Heart right ventricle (tissue), 16 donors: ENCODE data around the gene DARS2. TPM values are rescaled to one million over a fixed set of nuclear protein-coding genes. Genes with fewer than 3 reads are reported as not detected.

Experiments used
- ATAC-seq, 8 donors: fragments of 200-7000 bp; cut with Tn5 transposase; one replicate each; pipeline ENCODE4 v1.9.1; 2020; ENCODE audit warnings: mild to moderate bottlenecking in 8 of 8, moderate library complexity in 8 of 8, moderate number of reproducible peaks in 1 of 8
- DNase-seq, 2 donors: peaks; one replicate each; pipeline ENCODE4 v3.0.0-alpha.2; 2020
- H3K27ac ChIP-seq, 10 donors: fragments of 200-600 bp; sonication (generic) in 2 of 10; one replicate each; pipeline versions ENCODE4 v1.5.0 to v1.8.0; 2020 to 2022; ENCODE audit warnings: mild to moderate bottlenecking in 3 of 10
- H3K27me3 ChIP-seq, 7 donors: fragments of 200-600 bp; one replicate each; pipeline ENCODE4 v1.8.0; 2021 to 2022; ENCODE audit warnings: mild to moderate bottlenecking in 2 of 7
- H3K36me3 ChIP-seq, 9 donors: fragments of 200-600 bp; sonication (generic) in 1 of 9; one replicate each; pipeline versions ENCODE4 v1.5.0 to v1.8.0; 2020 to 2022; ENCODE audit warnings: mild to moderate bottlenecking in 2 of 9
- H3K4me1 ChIP-seq, 9 donors: fragments of 200-600 bp; sonication (generic) in 1 of 9; one replicate each; pipeline versions ENCODE4 v1.5.0 to v1.8.0; 2020 to 2022; ENCODE audit warnings: mild to moderate bottlenecking in 4 of 9
- H3K4me3 ChIP-seq, 10 donors: fragments of 200-600 bp; sonication (generic) in 2 of 10; one replicate each; pipeline versions ENCODE4 v1.5.0 to v1.8.0; 2020 to 2022; ENCODE audit warnings: mild to moderate bottlenecking in 7 of 10, moderate library complexity in 2 of 10
- H3K9me3 ChIP-seq, 11 donors: fragments of 200-600 bp in 10 of 11; sonication (generic) in 2 of 11; one replicate each; pipeline versions ENCODE4 v1.5.0 to v1.8.0; 2013 to 2022; ENCODE audit warnings: mild to moderate bottlenecking in 2 of 11, control low read depth in 1 of 11, moderate library complexity in 1 of 11
- WGBS, 2 donors: extraction: QIAGEN DNeasy Blood & Tissue Kit; methylation state at CpG; one replicate each; pipeline ENCODE4 v1.1.7; 2013; ENCODE audit warnings: inconsistent platforms in 1 of 2; 5-methylcytosine and 5-hydroxymethylcytosine counted together
- intact Hi-C, 10 donors: fragments of 100-400 bp; cut with DNase I; formaldehyde crosslinking; loops; one replicate each; pipeline versions ENCODE4 v1.11.1 to v1.14.2; 2022
- polyA plus RNA-seq, 2 donors: library from polyadenylated mRNA; stranded (reverse); fragments of 200-250 nt; gene quantifications; one replicate each; pipeline ENCODE4 v1.2.3, GENCODE V29; 2013
- total RNA-seq, 10 donors: library from RNA; stranded (reverse); fragmentation: NEBNext Ultra II Directional in 3 of 10; extraction: Animal tissue kit (Norgen Biotek cat#: 25700) in 3 of 10; gene quantifications; one replicate each; pipeline versions ENCODE4 v1.2.1 to v1.2.4, GENCODE V29; 2021 to 2023
- TF ChIP-seq, protein P1 (sequence below), 9 donors: fragments of 200-600 bp; sonication (generic) in 2 of 9; IDR thresholded peaks; one replicate each; pipeline versions ENCODE4 v1.5.0 to v1.8.0; 2021 to 2022; ENCODE audit warnings: antibody characterized with exemption in 9 of 9, mild to moderate bottlenecking in 5 of 9, moderate library complexity in 1 of 9
- donor health status: Arrhythmogenic right ventricular cardiomyopathy.
- donor health status: ischemic (EF 13 %, LVEDD 7.1; RV severe dilation, severe dysfunction).
- donor health status: healthy with polysubstance abuse.
- donor health status: DM: no; HTN: yes; CAD: no.
- donor health status: DM: no; HTN: no; CAD: no.
- donor health status: ischemic (EF 25% LVEDD 6.9; RV normal size, moderate dysfunction).
- donor health status: ischemic (EF 25% LVEDD 5.7; RV mildly dilated, moderate dysfunction).
- donor health status: healthy.
- donor health status: DM: yes; HTN: yes; CAD: no.
- donor health status: Ischemic cardiomyopathy.
- donor health status: ischemic (EF 35%, LVEDD 5.7; RV mildly dilated, moderate dysfunction).
- donor health status: nonischemic (EF 11% LVEDD 7.7; RV severe dilation, severe dysfunction).
- donor health status: DM: yes; HTN: yes; CAD: no.
- donor health status: PGD.
- donor health status: ischemic (EF 29% LVEDD 5.4; RV normal size, mild dysfunction).
- donor health status: nonischemic (EF 23%, LVEDD 6.1; RV moderate dilation, normal function).

DARS2 gene
- total and polyA plus RNA-seq, 12 donors = 5.0 to 22.8 (median 15.8) TPM

DNA sequence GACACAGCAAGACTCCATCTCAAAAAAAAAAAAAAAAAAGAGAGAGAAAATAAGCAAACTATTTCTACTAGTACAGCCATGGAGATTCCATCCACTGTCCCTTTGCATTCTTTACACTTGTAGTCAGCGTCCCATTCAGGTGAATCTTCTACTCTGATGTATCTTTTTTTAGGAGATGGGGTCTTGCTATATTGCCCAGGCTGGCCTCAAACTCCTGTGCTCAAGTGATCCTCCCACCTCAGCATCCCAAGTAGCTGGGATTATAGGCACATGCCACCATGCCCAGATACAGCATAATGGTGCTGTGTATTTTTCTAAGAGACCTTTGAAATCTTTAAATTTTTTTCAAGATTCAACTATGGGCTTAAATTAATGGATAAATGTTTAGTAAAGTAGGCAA lies 8.3 kb downstream of the DARS2 start:
- WGBS, 2 donors = 84 to 100% methylated on average over 1 of the region's 1 CpG
- DNase-seq (no peak), ATAC-seq (no peak)
- no peaks in the 10 kb centered on the region for H3K9me3 ChIP-seq
- H3K27me3 ChIP-seq = no peaks in the 10 kb centered on the region
- TF ChIP-seq, protein P1, sequence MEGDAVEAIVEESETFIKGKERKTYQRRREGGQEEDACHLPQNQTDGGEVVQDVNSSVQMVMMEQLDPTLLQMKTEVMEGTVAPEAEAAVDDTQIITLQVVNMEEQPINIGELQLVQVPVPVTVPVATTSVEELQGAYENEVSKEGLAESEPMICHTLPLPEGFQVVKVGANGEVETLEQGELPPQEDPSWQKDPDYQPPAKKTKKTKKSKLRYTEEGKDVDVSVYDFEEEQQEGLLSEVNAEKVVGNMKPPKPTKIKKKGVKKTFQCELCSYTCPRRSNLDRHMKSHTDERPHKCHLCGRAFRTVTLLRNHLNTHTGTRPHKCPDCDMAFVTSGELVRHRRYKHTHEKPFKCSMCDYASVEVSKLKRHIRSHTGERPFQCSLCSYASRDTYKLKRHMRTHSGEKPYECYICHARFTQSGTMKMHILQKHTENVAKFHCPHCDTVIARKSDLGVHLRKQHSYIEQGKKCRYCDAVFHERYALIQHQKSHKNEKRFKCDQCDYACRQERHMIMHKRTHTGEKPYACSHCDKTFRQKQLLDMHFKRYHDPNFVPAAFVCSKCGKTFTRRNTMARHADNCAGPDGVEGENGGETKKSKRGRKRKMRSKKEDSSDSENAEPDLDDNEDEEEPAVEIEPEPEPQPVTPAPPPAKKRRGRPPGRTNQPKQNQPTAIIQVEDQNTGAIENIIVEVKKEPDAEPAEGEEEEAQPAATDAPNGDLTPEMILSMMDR (IDR thresholded peaks at IDR 0.05) = no peak
- intact Hi-C loops = loop anchor here in 1 of 10 donors (5.0 kb wide), 1 partner anchor 410 kb away; no protein-coding TSS in a partner anchor
- peaks cover 0 to 92% (median 48%) of the 10 kb centered on the region in 9 donors for H3K36me3 ChIP-seq
- H3K27ac ChIP-seq = no peak overlapping the region
- H3K4me3 ChIP-seq = no peak overlapping the region
- peaks cover 0 to 3% (median 0%) of the 10 kb centered on the region in 9 donors for H3K4me1 ChIP-seq

DNA sequence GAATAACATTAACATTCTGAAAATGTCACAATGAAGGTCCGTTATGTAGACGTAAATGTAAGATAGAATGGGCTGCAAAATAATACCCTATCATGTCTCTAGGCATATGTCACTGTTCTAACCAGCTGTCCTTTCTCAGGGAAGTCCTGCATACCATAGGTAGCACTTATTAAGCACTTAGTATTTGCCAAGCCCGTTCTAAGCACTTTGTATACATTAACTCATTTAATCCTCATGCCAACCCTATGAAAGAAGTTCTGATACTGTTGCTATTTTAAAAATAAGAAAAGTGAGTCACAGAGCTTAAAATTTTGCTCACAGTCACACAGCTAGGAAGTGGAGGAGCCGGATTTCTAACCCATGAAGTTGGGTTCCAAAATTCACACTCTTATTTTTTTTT lies 27.6 kb downstream of the DARS2 start:
- H3K36me3 ChIP-seq = peaks cover 0 to 92% (median 12%) of the 10 kb centered on the region in 9 donors
- WGBS, 2 donors = 78 to 88% methylated on average over 4 of the region's 4 CpGs
- no peak overlapping the region for H3K27ac ChIP-seq
- intact Hi-C loops = loop anchor here in 1 of 10 donors (2.0 kb wide), 1 partner anchor 63 kb away; no protein-coding TSS in a partner anchor
- TF ChIP-seq, protein P1 (IDR thresholded peaks at IDR 0.05) = no peak
- ATAC-seq (no peak), DNase-seq (no peak)
- H3K27me3 ChIP-seq = no peaks in the 10 kb centered on the region
- H3K4me3 ChIP-seq = no peak overlapping the region
- peaks cover 0 to 11% (median 0%) of the 10 kb centered on the region in 9 donors for H3K4me1 ChIP-seq
- no peaks in the 10 kb centered on the region for H3K9me3 ChIP-seq

DNA sequence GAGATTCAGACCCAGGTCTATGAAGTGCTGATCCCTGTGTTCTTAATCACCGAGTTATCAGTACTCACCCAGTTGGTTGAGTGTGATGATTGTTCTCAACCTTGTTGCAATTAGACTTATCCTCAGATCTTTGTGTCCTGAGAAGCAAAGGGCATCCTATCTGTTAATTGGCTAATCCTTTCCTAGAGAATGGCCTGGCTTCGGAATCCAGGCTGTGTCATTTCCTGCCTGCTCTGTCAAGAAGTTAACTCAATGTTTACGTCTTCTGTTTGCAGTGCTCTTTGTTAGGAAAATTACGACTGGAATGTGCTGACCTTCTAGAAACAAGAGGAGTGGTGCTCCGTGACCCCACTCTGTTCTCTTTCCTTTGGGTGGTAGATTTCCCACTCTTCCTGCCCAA lies 28.6 kb downstream of the DARS2 start:
- WGBS, 2 donors = 44 to 49% methylated on average over 5 of the region's 5 CpGs
- peaks cover 0 to 97% (median 18%) of the 10 kb centered on the region in 9 donors for H3K36me3 ChIP-seq
- H3K27me3 ChIP-seq = no peaks in the 10 kb centered on the region
- H3K27ac ChIP-seq = peak overlapping the region in 6 of 10 donors; percentile 1 to 59 (median 52)
- H3K9me3 ChIP-seq = no peaks in the 10 kb centered on the region
- peak in 7 of 8 donors; percentile 22 to 83 (median 60) for ATAC-seq
- DNase-seq = peak in 1 of 2 donors; percentile 8
- TF ChIP-seq, protein P1 (IDR thresholded peaks at IDR 0.05) = no peak
- intact Hi-C loops = loop anchor here in 1 of 10 donors (2.0 kb wide), 1 partner anchor 64 kb away; no protein-coding TSS in a partner anchor
- peaks cover 0 to 11% (median 0%) of the 10 kb centered on the region in 9 donors for H3K4me1 ChIP-seq
- H3K4me3 ChIP-seq = no peak overlapping the region

DNA sequence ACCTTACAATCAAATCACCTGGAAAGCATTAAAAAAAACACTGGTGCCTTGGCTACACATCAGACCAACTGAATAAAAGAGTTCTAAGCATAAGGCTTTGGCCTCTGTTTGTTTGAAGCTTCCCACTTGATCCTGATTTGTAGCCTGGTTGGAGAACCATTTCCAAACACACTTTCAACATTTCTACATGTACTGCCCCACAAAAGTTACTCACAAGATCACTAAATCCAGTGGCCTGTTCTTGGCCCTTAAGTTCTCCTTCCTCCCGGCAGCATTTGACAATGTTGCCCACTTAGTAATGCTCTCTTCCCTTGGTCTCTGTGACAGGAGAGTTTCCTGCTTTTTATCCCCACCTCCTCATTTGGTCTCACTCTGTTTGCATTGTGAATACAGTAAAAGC lies 31.5 kb downstream of the DARS2 start:
- TF ChIP-seq, protein P1 (IDR thresholded peaks at IDR 0.05) = no peak

More for the DNA sequence above, 31.5 kb downstream of the DARS2 start:
- WGBS, 2 donors = 79 to 93% methylated on average over 1 of the region's 1 CpG
- intact Hi-C loops = no loop called here
- DNase-seq (no peak), ATAC-seq (no peak)
- Histone ChIP-seq H3K27ac (no peak overlapping the region), H3K4me1 (peaks cover 0 to 11% (median 0%) of the 10 kb centered on the region in 9 donors), H3K27me3 (no peaks in the 10 kb centered on the region), H3K9me3 (no peaks in the 10 kb centered on the region), H3K4me3 (no peak overlapping the region), H3K36me3 (peaks cover 0 to 98% (median 26%) of the 10 kb centered on the region in 9 donors)
